K562 (cell line): Measurements from ENCODE around the gene SLX4IP.

Experiments
- GTF2E2 ChIP-seq: fragments of 200-800 bp; sonication (Bioruptor generic); IDR thresholded peaks from 2 replicates; pipeline ENCODE4 v1.6.1; 2016; ENCODE audit warnings: missing genetic modification characterization, missing compliant biosample characterization
- POLR2A ChIP-seq: fragments of 450-650 bp; conservative IDR thresholded peaks from 2 replicates; pipeline ENCODE4 v1.6.1; 2016

- TF ChIP-seq GTF2E2 (tag): no peak
- no peak for TF ChIP-seq POLR2A
Observed at GRCh38 chr20:10443936-10444335, 8.8 kb downstream of the SLX4IP start.
